ENCODE measurements around the gene PTPN6.

- TF ChIP-seq CTCF (CRISPR knock-in tag; IDR thresholded peaks at IDR 0.05) (no peak), ZNF3 (CRISPR knock-in tag; IDR thresholded peaks at IDR 0.05) (no peak)
- TF ChIP-seq, protein P1, sequence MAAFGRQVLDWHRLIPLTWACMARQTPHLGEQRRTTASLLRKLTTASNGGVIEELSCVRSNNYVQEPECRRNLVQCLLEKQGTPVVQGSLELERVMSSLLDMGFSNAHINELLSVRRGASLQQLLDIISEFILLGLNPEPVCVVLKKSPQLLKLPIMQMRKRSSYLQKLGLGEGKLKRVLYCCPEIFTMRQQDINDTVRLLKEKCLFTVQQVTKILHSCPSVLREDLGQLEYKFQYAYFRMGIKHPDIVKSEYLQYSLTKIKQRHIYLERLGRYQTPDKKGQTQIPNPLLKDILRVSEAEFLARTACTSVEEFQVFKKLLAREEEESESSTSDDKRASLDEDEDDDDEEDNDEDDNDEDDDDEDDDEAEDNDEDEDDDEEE (CRISPR knock-in tag; IDR thresholded peaks at IDR 0.05) = no peak
Observed at GRCh38 chr12:7004840-7005239, 53.7 kb downstream of the PTPN6 start.
